PC-3 (cell line): ENCODE measurements around the gene CRIM1. TPM values are rescaled to one million over a fixed set of nuclear protein-coding genes. Genes with fewer than 3 reads are reported as not detected.
A peak's percentile ranks its signal among the peaks of the same experiment; 100 is the strongest.

Experiments used
- ATAC-seq: fragments of 200-7000 bp; cut with Tn5 transposase; 2 replicates; pipeline ENCODE4 v1.9.1; 2020; ENCODE audit warnings: mild to moderate bottlenecking, moderate library complexity
- BruUV-seq: library from RNA; stranded (reverse); fragments of 400-500 nt; replicated peaks from 2 replicates; lab custom pipeline; 2021; lab: Mats Ljungman, UMichigan
- CTCF ChIA-PET: fragments of 300-600 bp; sonication (Branson Sonifier 250); formaldehyde crosslinking; loops from one replicate; lab custom pipeline; 2022; ENCODE audit warnings: antibody characterized with exemption; lab: Charles Lee
- POLR2A ChIA-PET: fragments of 300-600 bp; sonication (Branson Sonifier 250); formaldehyde crosslinking; loops from one replicate; lab custom pipeline; 2022; ENCODE audit warnings: antibody characterized with exemption; ENCODE audit not compliant: unreplicated experiment; lab: Charles Lee
- DNase-seq: peaks from one replicate; pipeline ENCODE4 v3.0.0-alpha.2; 2015
- H2AFZ ChIP-seq: fragments of 300-600 bp; sonication (generic); 2 replicates; pipeline ENCODE4 v1.6.0; 2016; ENCODE audit warnings: antibody characterized with exemption, low read length
- H3F3A ChIP-seq: fragments of 300-600 bp; sonication (generic); one replicate; pipeline ENCODE4 v1.6.0; 2017; ENCODE audit warnings: antibody characterized with exemption, low read length, control low read depth, mild to moderate bottlenecking; ENCODE audit not compliant: unreplicated experiment
- H3K27ac ChIP-seq: fragments of 300-600 bp; sonication (generic); 2 replicates; pipeline ENCODE4 v1.5.1; 2016; ENCODE audit warnings: mild to moderate bottlenecking, low read length
- H3K27me3 ChIP-seq: fragments of 300-600 bp; sonication (generic); 2 replicates; pipeline ENCODE4 v1.6.1; 2016; ENCODE audit warnings: low read length, mixed read lengths
- H3K36me3 ChIP-seq: fragments of 300-600 bp; sonication (generic); 2 replicates; pipeline ENCODE4 v1.6.1; 2016; ENCODE audit warnings: low read depth, mixed run types, low read length, mixed read lengths
- H3K4me1 ChIP-seq: fragments of 300-600 bp; sonication (generic); 2 replicates; pipeline ENCODE4 v1.5.1; 2016; ENCODE audit warnings: low read length; ENCODE audit not compliant: insufficient read depth
- H3K4me2 ChIP-seq: fragments of 300-600 bp; sonication (generic); 2 replicates; pipeline ENCODE4 v1.6.0; 2016; ENCODE audit warnings: low read length
- H3K4me3 ChIP-seq: fragments of 300-600 bp; sonication (generic); 2 replicates; pipeline ENCODE4 v1.5.1; 2016; ENCODE audit warnings: mild to moderate bottlenecking, low read length, mixed read lengths
- H3K79me2 ChIP-seq: fragments of 300-600 bp; sonication (generic); 2 replicates; pipeline ENCODE4 v1.6.1; 2017; ENCODE audit warnings: low read length, mixed read lengths
- H3K9ac ChIP-seq: fragments of 300-600 bp; sonication (generic); 2 replicates; pipeline ENCODE4 v1.6.0; 2016; ENCODE audit warnings: mild to moderate bottlenecking, low read length
- H3K9me2 ChIP-seq: fragments of 300-600 bp; sonication (generic); replicated peaks from 2 replicates; pipeline ENCODE4 v1.6.1; 2016; ENCODE audit warnings: mixed run types, low read length, mixed read lengths
- H3K9me3 ChIP-seq: fragments of 300-600 bp; sonication (generic); 2 replicates; pipeline ENCODE4 v1.6.1; 2016; ENCODE audit warnings: low read length, mixed read lengths
- H4K20me1 ChIP-seq: fragments of 300-600 bp; sonication (generic); 2 replicates; pipeline ENCODE4 v1.6.1; 2016; ENCODE audit warnings: low read length, mixed read lengths
- CTCF ChIP-seq: fragments of 300-600 bp; sonication (generic); conservative IDR thresholded peaks from 2 replicates; pipeline ENCODE4 v1.5.1; 2017; ENCODE audit warnings: antibody characterized with exemption, low read depth, mild to moderate bottlenecking, low read length
- EZH2 ChIP-seq: fragments of 300-600 bp; sonication (generic); IDR thresholded peaks from one replicate; pipeline ENCODE4 v1.6.1; 2017; ENCODE audit warnings: antibody characterized with exemption, mild to moderate bottlenecking, low read length; ENCODE audit not compliant: unreplicated experiment
- EZH2phosphoT487 ChIP-seq: fragments of 300-600 bp; sonication (generic); IDR thresholded peaks from 2 replicates; pipeline ENCODE4 v1.6.1; 2018; ENCODE audit warnings: mild to moderate bottlenecking, antibody characterized with exemption, low read length, borderline replicate concordance
- intact Hi-C: fragments of 100-400 bp; cut with micrococcal nuclease; formaldehyde crosslinking; loops from 2 replicates; pipeline ENCODE4 v1.9.0; 2023
- total RNA-seq: library from RNA; depleted of rRNA; stranded (reverse); fragments of >200 nt; gene quantifications from 2 replicates; pipeline ENCODE4 v1.2.3, GENCODE V29; 2014

CRIM1 gene
- total RNA-seq, 1 experiment from 2014 or later: 70.7 TPM

- Histone ChIP-seq H3K9ac (no peak overlapping the region), H3K27me3 (no peaks in the 10 kb centered on the region), H3K4me3 (no peak overlapping the region), H4K20me1 (no peaks in the 10 kb centered on the region), H3K9me2 (no peaks in the 10 kb centered on the region), H3K9me3 (no peaks in the 10 kb centered on the region), H3F3A (no peaks in the 10 kb centered on the region), H3K4me1 (peaks cover 51% of the 10 kb centered on the region), H3K4me2 (no peak overlapping the region), H2AFZ (no peak overlapping the region), H3K27ac (no peak overlapping the region), H3K79me2 (peaks cover 27% of the 10 kb centered on the region), H3K36me3 (peaks cover 6% of the 10 kb centered on the region; the same call in 1 of the 2 replicates)
- peak; percentile 43 for DNase-seq
- intact Hi-C loops: no loop called here
- ChIA-PET CTCF (no interaction called here), POLR2A (no interaction called here)
- no peak for TF ChIP-seq CTCF
- TF ChIP-seq EZH2: no peak
- TF ChIP-seq EZH2phosphoT487: no peak
- ATAC-seq: peak; percentile 12; the same call in 1 of the 2 replicates
- BruUV-seq: no TSS peak
Measured at GRCh38 chr2:36489281-36489680, 133.7 kb downstream of the CRIM1 start.

- Histone ChIP-seq H3K79me2 (peaks cover 23% of the 10 kb centered on the region), H3K9ac (no peak overlapping the region), H3K4me1 (peaks cover 37% of the 10 kb centered on the region), H3K9me3 (no peaks in the 10 kb centered on the region), H4K20me1 (no peaks in the 10 kb centered on the region), H2AFZ (no peak overlapping the region), H3K36me3 (peaks cover 4% of the 10 kb centered on the region; the same call in 1 of the 2 replicates), H3F3A (no peaks in the 10 kb centered on the region), H3K4me3 (no peak overlapping the region), H3K4me2 (no peak overlapping the region), H3K9me2 (no peaks in the 10 kb centered on the region), H3K27ac (no peak overlapping the region), H3K27me3 (no peaks in the 10 kb centered on the region)
- CTCF ChIA-PET: no interaction called here
- POLR2A ChIA-PET: no interaction called here
- no peak for DNase-seq
- ATAC-seq: no peak
- no peak for TF ChIP-seq EZH2phosphoT487
- TF ChIP-seq EZH2: no peak
- TF ChIP-seq CTCF: no peak
- BruUV-seq: no TSS peak
- intact Hi-C loops: no loop called here
Measured at GRCh38 chr2:36490749-36491148, 135.2 kb downstream of the CRIM1 start.

GRCh38 chr2:36492216-36492945 lies 136.8 kb downstream of the CRIM1 start:
- intact Hi-C loops: no loop called here
- H3K4me1 ChIP-seq: peaks cover 20% of the 10 kb centered on the region
- ChIA-PET CTCF (interaction anchor here (0.6 kb wide), 1 partner anchor 36 kb away, joined by 3 read pairs; no protein-coding TSS in a partner anchor), POLR2A (interaction anchor here (0.7 kb wide), 2 partner anchors 9 to 56 kb away, joined by 4 to 5 read pairs; no protein-coding TSS in a partner anchor)
- H3K4me3 ChIP-seq: no peak overlapping the region
- no TSS peak for BruUV-seq
- no peaks in the 10 kb centered on the region for H3K9me2 ChIP-seq
- no peaks in the 10 kb centered on the region for H4K20me1 ChIP-seq
- peaks cover 18% of the 10 kb centered on the region for H3K79me2 ChIP-seq
- no peak overlapping the region for H3K4me2 ChIP-seq
- H3F3A ChIP-seq: no peaks in the 10 kb centered on the region
- TF ChIP-seq EZH2phosphoT487: no peak
- TF ChIP-seq EZH2: no peak
- TF ChIP-seq CTCF: no peak
- ATAC-seq (no peak), DNase-seq (no peak)
- peaks cover 4% of the 10 kb centered on the region; the same call in 1 of the 2 replicates for H3K36me3 ChIP-seq
- H3K9me3 ChIP-seq: no peaks in the 10 kb centered on the region
- no peak overlapping the region for H2AFZ ChIP-seq
- H3K9ac ChIP-seq: no peak overlapping the region
- no peaks in the 10 kb centered on the region for H3K27me3 ChIP-seq
- H3K27ac ChIP-seq: no peak overlapping the region
